ENCODE data around the gene XYLT2.

XYLT2 gene

GRCh38 chr17:50355336-50355700 lies 9.4 kb downstream of the XYLT2 start:
- DNase-seq (ENCODE audit: low read depth in 1 of 2, low spot score in 1 of 2) = no peak
- Histone ChIP-seq H3K27ac (replicated peaks) (no peak overlapping the region), H3K4me3 (replicated peaks; ENCODE audit: insufficient read depth, low read length) (no peak overlapping the region), H3K27me3 (ENCODE audit: insufficient read depth, poor library complexity, severe bottlenecking) (no peaks in the 10 kb centered on the region)
- TF ChIP-seq CTCF (IDR thresholded peaks at IDR 0.05; ENCODE audit: insufficient read depth, low read length) (no peak), GABPA (IDR thresholded peaks at IDR 0.05; ENCODE audit: low read depth) (no peak), POLR2AphosphoS5 (IDR thresholded peaks at IDR 0.05; ENCODE audit: low read depth) (no peak), SPI1 (IDR thresholded peaks at IDR 0.05; ENCODE audit: borderline replicate concordance, low read depth) (no peak)
- TF ChIP-seq, protein P1, sequence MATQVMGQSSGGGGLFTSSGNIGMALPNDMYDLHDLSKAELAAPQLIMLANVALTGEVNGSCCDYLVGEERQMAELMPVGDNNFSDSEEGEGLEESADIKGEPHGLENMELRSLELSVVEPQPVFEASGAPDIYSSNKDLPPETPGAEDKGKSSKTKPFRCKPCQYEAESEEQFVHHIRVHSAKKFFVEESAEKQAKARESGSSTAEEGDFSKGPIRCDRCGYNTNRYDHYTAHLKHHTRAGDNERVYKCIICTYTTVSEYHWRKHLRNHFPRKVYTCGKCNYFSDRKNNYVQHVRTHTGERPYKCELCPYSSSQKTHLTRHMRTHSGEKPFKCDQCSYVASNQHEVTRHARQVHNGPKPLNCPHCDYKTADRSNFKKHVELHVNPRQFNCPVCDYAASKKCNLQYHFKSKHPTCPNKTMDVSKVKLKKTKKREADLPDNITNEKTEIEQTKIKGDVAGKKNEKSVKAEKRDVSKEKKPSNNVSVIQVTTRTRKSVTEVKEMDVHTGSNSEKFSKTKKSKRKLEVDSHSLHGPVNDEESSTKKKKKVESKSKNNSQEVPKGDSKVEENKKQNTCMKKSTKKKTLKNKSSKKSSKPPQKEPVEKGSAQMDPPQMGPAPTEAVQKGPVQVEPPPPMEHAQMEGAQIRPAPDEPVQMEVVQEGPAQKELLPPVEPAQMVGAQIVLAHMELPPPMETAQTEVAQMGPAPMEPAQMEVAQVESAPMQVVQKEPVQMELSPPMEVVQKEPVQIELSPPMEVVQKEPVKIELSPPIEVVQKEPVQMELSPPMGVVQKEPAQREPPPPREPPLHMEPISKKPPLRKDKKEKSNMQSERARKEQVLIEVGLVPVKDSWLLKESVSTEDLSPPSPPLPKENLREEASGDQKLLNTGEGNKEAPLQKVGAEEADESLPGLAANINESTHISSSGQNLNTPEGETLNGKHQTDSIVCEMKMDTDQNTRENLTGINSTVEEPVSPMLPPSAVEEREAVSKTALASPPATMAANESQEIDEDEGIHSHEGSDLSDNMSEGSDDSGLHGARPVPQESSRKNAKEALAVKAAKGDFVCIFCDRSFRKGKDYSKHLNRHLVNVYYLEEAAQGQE (IDR thresholded peaks at IDR 0.05; ENCODE audit: insufficient replicate concordance, low read depth) = no peak

DNA sequence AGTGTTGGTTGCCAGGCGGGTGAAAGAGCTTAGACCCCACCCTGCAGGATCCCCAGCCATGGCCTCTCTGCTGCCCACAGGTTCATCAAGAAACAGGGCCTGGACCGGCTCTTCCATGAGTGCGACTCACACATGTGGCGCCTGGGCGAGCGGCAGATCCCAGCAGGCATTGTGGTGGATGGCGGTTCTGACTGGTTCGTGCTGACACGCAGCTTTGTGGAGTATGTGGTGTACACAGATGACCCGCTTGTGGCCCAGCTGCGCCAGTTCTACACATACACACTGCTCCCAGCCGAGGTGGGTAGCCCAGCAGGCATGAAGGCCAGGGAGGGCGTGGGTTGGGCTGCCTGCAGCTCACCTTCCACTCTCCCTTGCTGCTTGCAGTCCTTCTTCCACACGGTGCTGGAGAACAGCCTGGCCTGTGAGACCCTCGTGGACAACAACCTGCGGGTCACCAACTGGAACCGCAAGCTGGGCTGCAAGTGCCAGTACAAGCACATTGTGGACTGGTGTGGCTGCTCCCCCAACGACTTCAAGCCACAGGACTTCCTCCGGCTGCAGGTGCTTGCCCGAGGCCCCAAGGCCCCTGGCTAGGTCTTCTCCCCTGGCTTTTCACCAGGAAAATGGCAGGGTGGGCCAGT lies 9.9 kb downstream of the XYLT2 start:
- no peak overlapping the region for H3K4me3 ChIP-seq (replicated peaks; ENCODE audit: insufficient read depth, low read length)
- H3K27me3 ChIP-seq (ENCODE audit: insufficient read depth, poor library complexity, severe bottlenecking) = no peaks in the 10 kb centered on the region
- DNase-seq (ENCODE audit: low read depth in 1 of 2, low spot score in 1 of 2) = no peak
- no peak overlapping the region for H3K27ac ChIP-seq (replicated peaks)
- TF ChIP-seq, protein P1 (IDR thresholded peaks at IDR 0.05; ENCODE audit: insufficient replicate concordance, low read depth) = no peak
- TF ChIP-seq GABPA (IDR thresholded peaks at IDR 0.05; ENCODE audit: low read depth) (no peak), POLR2AphosphoS5 (IDR thresholded peaks at IDR 0.05; ENCODE audit: low read depth) (no peak)

DNA sequence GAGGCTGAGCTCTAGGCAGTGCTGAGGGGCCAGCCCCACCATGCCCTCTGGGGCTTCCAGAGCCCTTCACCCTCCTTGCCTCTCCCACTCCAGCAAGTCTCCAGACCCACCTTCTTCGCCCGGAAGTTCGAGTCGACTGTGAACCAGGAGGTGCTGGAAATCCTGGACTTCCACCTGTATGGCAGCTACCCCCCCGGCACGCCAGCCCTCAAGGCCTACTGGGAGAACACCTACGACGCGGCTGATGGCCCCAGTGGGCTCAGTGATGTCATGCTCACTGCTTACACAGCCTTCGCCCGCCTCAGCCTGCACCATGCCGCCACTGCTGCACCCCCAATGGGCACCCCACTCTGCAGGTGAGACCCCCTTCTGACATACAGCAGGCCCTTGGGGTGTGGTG lies 10.5 kb downstream of the XYLT2 start:
- no peak overlapping the region for H3K27ac ChIP-seq (replicated peaks)
- H3K4me3 ChIP-seq (replicated peaks; ENCODE audit: insufficient read depth, low read length) = no peak overlapping the region
- DNase-seq (ENCODE audit: low read depth in 1 of 2, low spot score in 1 of 2) = no peak
- H3K27me3 ChIP-seq (ENCODE audit: insufficient read depth, poor library complexity, severe bottlenecking) = no peaks in the 10 kb centered on the region
- no peak for TF ChIP-seq SPI1 (IDR thresholded peaks at IDR 0.05; ENCODE audit: borderline replicate concordance, low read depth)
- TF ChIP-seq CTCF (IDR thresholded peaks at IDR 0.05; ENCODE audit: insufficient read depth, low read length) = no peak
- TF ChIP-seq, protein P1 (IDR thresholded peaks at IDR 0.05; ENCODE audit: insufficient replicate concordance, low read depth) = no peak
- TF ChIP-seq GABPA (IDR thresholded peaks at IDR 0.05; ENCODE audit: low read depth) = no peak

Data from HL-60 (cell line).